Spleen (tissue), 7 donors: ENCODE results near the gene KLHL12.

ENCODE experiments used
- POLR2A ChIP-seq, 3 donors: fragments of 450-650 bp; IDR thresholded peaks; one replicate each; pipeline ENCODE4 v1.5.1; 2017; ENCODE audit warnings: antibody characterized with exemption in 3 of 3, mild to moderate bottlenecking in 1 of 3
- POLR2AphosphoS5 ChIP-seq, 3 donors: sonication (generic); formaldehyde crosslinking; IDR thresholded peaks; one replicate each; pipeline ENCODE4 v1.5.1; 2017; ENCODE audit warnings: antibody characterized with exemption in 3 of 3
- TF ChIP-seq, protein P1 (sequence below), 11 experiments: fragments of 200-600 bp in 7 of 11; fragments of 450-650 bp in 4 of 11; sonication (generic) in 4 of 11; IDR thresholded peaks in 8 of 11; conservative IDR thresholded peaks in 3 of 11; 1 replicate in 7 of 11; 2 replicates in 4 of 11; pipeline versions ENCODE4 v1.4.0 to v1.8.0; 2016 to 2021; ENCODE audit warnings: antibody characterized with exemption in 11 of 11, inconsistent platforms in 4 of 11, mild to moderate bottlenecking in 1 of 11
- donor health status: DM: no; HTN: no; CAD: no; lungs with moderate emphysema.
- donor health status: DM: no; HTN: no; CAD: no.
- donor health status: DM: no; HTN: no; CAD: no.

DNA sequence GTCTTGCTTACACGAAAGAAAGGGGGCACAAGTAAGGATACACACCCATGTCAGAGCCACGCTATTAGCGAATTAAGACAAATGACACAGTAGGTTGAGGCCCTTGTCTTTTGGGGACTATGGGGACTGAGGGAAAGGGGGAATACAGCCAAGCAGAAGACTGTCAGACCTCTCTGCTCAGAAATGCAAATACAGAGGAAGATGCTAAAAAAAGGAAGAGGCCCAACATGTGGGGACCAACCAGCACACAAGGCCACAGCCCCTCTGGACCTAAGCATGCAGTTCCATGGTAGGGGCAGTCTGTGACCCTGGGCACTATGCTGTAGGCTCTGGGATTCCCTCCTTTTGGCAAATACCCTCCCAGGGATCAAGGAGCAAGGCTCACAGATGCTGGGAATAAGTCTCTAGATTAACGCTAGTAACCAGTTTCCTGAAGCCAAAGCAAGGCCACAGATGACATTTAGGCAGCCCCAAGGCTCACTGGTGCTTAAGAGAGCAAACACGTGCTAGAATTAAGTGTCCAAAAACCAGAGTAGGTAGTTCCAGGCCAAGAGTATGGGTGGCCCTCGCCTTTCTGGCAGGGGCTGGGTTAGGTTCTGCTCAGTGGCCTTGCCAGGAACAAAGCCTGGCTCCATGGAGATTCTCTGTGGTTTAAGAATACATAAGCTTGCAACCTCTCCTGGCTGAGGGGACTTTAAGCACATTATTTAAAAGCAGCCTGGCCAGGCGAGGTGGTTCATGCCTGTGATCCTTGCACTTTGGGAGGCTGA lies 76.3 kb downstream of the KLHL12 start:
- TF ChIP-seq, protein P1, sequence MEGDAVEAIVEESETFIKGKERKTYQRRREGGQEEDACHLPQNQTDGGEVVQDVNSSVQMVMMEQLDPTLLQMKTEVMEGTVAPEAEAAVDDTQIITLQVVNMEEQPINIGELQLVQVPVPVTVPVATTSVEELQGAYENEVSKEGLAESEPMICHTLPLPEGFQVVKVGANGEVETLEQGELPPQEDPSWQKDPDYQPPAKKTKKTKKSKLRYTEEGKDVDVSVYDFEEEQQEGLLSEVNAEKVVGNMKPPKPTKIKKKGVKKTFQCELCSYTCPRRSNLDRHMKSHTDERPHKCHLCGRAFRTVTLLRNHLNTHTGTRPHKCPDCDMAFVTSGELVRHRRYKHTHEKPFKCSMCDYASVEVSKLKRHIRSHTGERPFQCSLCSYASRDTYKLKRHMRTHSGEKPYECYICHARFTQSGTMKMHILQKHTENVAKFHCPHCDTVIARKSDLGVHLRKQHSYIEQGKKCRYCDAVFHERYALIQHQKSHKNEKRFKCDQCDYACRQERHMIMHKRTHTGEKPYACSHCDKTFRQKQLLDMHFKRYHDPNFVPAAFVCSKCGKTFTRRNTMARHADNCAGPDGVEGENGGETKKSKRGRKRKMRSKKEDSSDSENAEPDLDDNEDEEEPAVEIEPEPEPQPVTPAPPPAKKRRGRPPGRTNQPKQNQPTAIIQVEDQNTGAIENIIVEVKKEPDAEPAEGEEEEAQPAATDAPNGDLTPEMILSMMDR (IDR thresholded peaks at IDR 0.05 in 8 of 11, conservative IDR thresholded peaks at IDR 0.05 in 3 of 11), result no peak
- no peak for TF ChIP-seq POLR2AphosphoS5 (IDR thresholded peaks at IDR 0.05)
- no peak for TF ChIP-seq POLR2A (IDR thresholded peaks at IDR 0.05)
